Peyer's patch (tissue), 4 donors: Measurements from ENCODE around the gene MARCHF10. TPM values are rescaled to one million over a fixed set of nuclear protein-coding genes. Genes with fewer than 3 reads are reported as not detected.

Source experiments
- DNase-seq, 3 donors: peaks; one replicate each; pipeline ENCODE4 v3.0.0-alpha.2; 2017 to 2019
- H3K27ac ChIP-seq, 4 donors: fragments of 200-600 bp; sonication (generic); one replicate each; pipeline ENCODE4 v1.5.1; 2016 to 2019
- H3K27me3 ChIP-seq, 2 donors: fragments of 200-600 bp; sonication (generic); one replicate each; pipeline ENCODE4 v1.5.1; 2019
- H3K36me3 ChIP-seq, 3 donors: fragments of 200-600 bp; sonication (generic); one replicate each; pipeline ENCODE4 v1.5.1; 2016 to 2019
- H3K4me1 ChIP-seq, 4 donors: fragments of 200-600 bp; sonication (generic); one replicate each; pipeline ENCODE4 v1.5.1; 2016 to 2019
- H3K4me3 ChIP-seq, 4 donors: fragments of 200-600 bp; sonication (generic); 1 replicate in 3 of 4; 2 replicates in 1 of 4; pipeline ENCODE4 v1.5.1; 2016 to 2019; ENCODE audit warnings: mild to moderate bottlenecking in 1 of 4
- H3K9me3 ChIP-seq, 4 donors: fragments of 200-600 bp; sonication (generic); one replicate each; pipeline ENCODE4 v1.5.1; 2016 to 2019; ENCODE audit warnings: mild to moderate bottlenecking in 1 of 4
- CTCF ChIP-seq, 6 experiments: fragments of 450-650 bp in 4 of 6; fragments of 200-600 bp in 2 of 6; sonication (generic) in 1 of 6; IDR thresholded peaks; one replicate each; pipeline ENCODE4 v1.5.1; 2017 to 2019; ENCODE audit warnings: antibody characterized with exemption in 6 of 6, mild to moderate bottlenecking in 3 of 6, moderate library complexity in 1 of 6
- POLR2A ChIP-seq, 2 donors: fragments of 450-650 bp; IDR thresholded peaks; one replicate each; pipeline ENCODE4 v1.5.1; 2017; ENCODE audit warnings: antibody characterized with exemption in 2 of 2, mild to moderate bottlenecking in 2 of 2, moderate library complexity in 2 of 2
- total RNA-seq, 4 donors: library from RNA; depleted of rRNA; stranded (reverse); fragments of >200 nt; gene quantifications; one replicate each; pipeline ENCODE4 v1.1.0, GENCODE V29; 2016

MARCHF10 gene
- total RNA-seq, 4 donors from 2014 or later, result not detected

GRCh38 chr17:62827746-62828485, 19.8 kb upstream of the MARCHF10 start:
- no peak for TF ChIP-seq POLR2A (IDR thresholded peaks at IDR 0.05)
- TF ChIP-seq CTCF (IDR thresholded peaks at IDR 0.05), result no peak
- no peaks in the 10 kb centered on the region for H3K9me3 ChIP-seq
- H3K4me1 ChIP-seq, result no peaks in the 10 kb centered on the region
- H3K27me3 ChIP-seq, result no peaks in the 10 kb centered on the region
- no peak overlapping the region for H3K27ac ChIP-seq
- no peak overlapping the region for H3K4me3 ChIP-seq
- H3K36me3 ChIP-seq, result no peaks in the 10 kb centered on the region
- no peak for DNase-seq

- DNase-seq, result no peak
- H3K4me1 ChIP-seq, result no peaks in the 10 kb centered on the region
- no peaks in the 10 kb centered on the region for H3K36me3 ChIP-seq
- no peak overlapping the region for H3K4me3 ChIP-seq
- H3K9me3 ChIP-seq, result no peaks in the 10 kb centered on the region
- no peak for TF ChIP-seq CTCF (IDR thresholded peaks at IDR 0.05)
- TF ChIP-seq POLR2A (IDR thresholded peaks at IDR 0.05), result no peak
- H3K27ac ChIP-seq, result no peak overlapping the region
- H3K27me3 ChIP-seq, result no peaks in the 10 kb centered on the region
Observed at GRCh38 chr17:62826956-62827355, 18.8 kb upstream of the MARCHF10 start.

GRCh38 chr17:62825182-62825581, 17.1 kb upstream of the MARCHF10 start:
- TF ChIP-seq POLR2A (IDR thresholded peaks at IDR 0.05), result no peak
- no peak for TF ChIP-seq CTCF (IDR thresholded peaks at IDR 0.05)

GRCh38 chr17:62824290-62825131, 16.4 kb upstream of the MARCHF10 start:
- Histone ChIP-seq H3K27me3 (no peaks in the 10 kb centered on the region), H3K9me3 (no peaks in the 10 kb centered on the region), H3K4me1 (no peaks in the 10 kb centered on the region), H3K4me3 (no peak overlapping the region), H3K36me3 (no peaks in the 10 kb centered on the region), H3K27ac (no peak overlapping the region)
- TF ChIP-seq CTCF (IDR thresholded peaks at IDR 0.05) (no peak), POLR2A (IDR thresholded peaks at IDR 0.05) (no peak)
- no peak for DNase-seq

More at GRCh38 chr17:62825182-62825581, 17.1 kb upstream of the MARCHF10 start:
- H3K4me1 ChIP-seq, result no peaks in the 10 kb centered on the region
- no peak overlapping the region for H3K4me3 ChIP-seq
- H3K27ac ChIP-seq, result no peak overlapping the region
- H3K9me3 ChIP-seq, result no peaks in the 10 kb centered on the region
- H3K36me3 ChIP-seq, result no peaks in the 10 kb centered on the region
- DNase-seq, result no peak
- no peaks in the 10 kb centered on the region for H3K27me3 ChIP-seq

- H3K9me3 ChIP-seq, result no peaks in the 10 kb centered on the region
- no peaks in the 10 kb centered on the region for H3K36me3 ChIP-seq
- no peak overlapping the region for H3K4me3 ChIP-seq
- no peaks in the 10 kb centered on the region for H3K4me1 ChIP-seq
- DNase-seq, result no peak
- no peak overlapping the region for H3K27ac ChIP-seq
- TF ChIP-seq POLR2A (IDR thresholded peaks at IDR 0.05), result no peak
- TF ChIP-seq CTCF (IDR thresholded peaks at IDR 0.05), result no peak
- no peaks in the 10 kb centered on the region for H3K27me3 ChIP-seq
Observed at GRCh38 chr17:62823111-62823893, 15.2 kb upstream of the MARCHF10 start.
